HG03175 (cell line): ENCODE measurements around the gene SLC25A21.
"Not testable (repeated sequence)": the region's sequence is repeated elsewhere in the genome, so short reads cannot be mapped to it uniquely, and the experiment has no call there.

Experiments
- ATAC-seq: cut with Tn5 transposase; IDR thresholded peaks from one replicate; pipeline ENCODE4 v1.9.1; 2021; ENCODE audit warnings: mild to moderate bottlenecking, moderate library complexity; ENCODE audit not compliant: unreplicated experiment

The SLC25A21 gene

GRCh38 chr14:37172024-37172869 lies at the start of gene SLC25A21:
TSS of gene SLC25A21 (minus strand) at chr14:37172606.
- no peak for ATAC-seq

- no peak for ATAC-seq
Measured at GRCh38 chr14:37221073-37221472, 48.7 kb upstream of the SLC25A21 start.

- no peak for ATAC-seq
Measured at GRCh38 chr14:37215345-37215744, 42.9 kb upstream of the SLC25A21 start.

- no peak for ATAC-seq
Measured at GRCh38 chr14:37213016-37213415, 40.6 kb upstream of the SLC25A21 start.

- ATAC-seq = no peak
Measured at GRCh38 chr14:37210448-37210847, 38.0 kb upstream of the SLC25A21 start.

GRCh38 chr14:37209617-37210016 lies 37.2 kb upstream of the SLC25A21 start:
- ATAC-seq = not testable (repeated sequence)

- not testable (repeated sequence) for ATAC-seq
Measured at GRCh38 chr14:37205623-37206605, 33.5 kb upstream of the SLC25A21 start.

GRCh38 chr14:37203423-37203822 lies 31.0 kb upstream of the SLC25A21 start:
- no peak for ATAC-seq

GRCh38 chr14:37202812-37203211 lies 30.4 kb upstream of the SLC25A21 start:
- no peak for ATAC-seq

- ATAC-seq = no peak
Measured at GRCh38 chr14:37202265-37202664, 29.9 kb upstream of the SLC25A21 start.

- no peak for ATAC-seq
Measured at GRCh38 chr14:37201724-37202123, 29.3 kb upstream of the SLC25A21 start.

- ATAC-seq = no peak
Measured at GRCh38 chr14:37198907-37199306, 26.5 kb upstream of the SLC25A21 start.

GRCh38 chr14:37198273-37198598 lies 25.8 kb upstream of the SLC25A21 start:
- no peak for ATAC-seq

- ATAC-seq = no peak
Measured at GRCh38 chr14:37197421-37198272, 25.2 kb upstream of the SLC25A21 start, which contains the start of gene MIPOL1. TSS of gene MIPOL1 (plus strand) at chr14:37197937. CDS start at chr14:37247889, 49,952 bp downstream.

- no peak for ATAC-seq
Measured at GRCh38 chr14:37196604-37197420, 24.4 kb upstream of the SLC25A21 start.

- no peak for ATAC-seq
Measured at GRCh38 chr14:37195327-37195726, 22.9 kb upstream of the SLC25A21 start.

GRCh38 chr14:37194698-37195097 lies 22.3 kb upstream of the SLC25A21 start:
- no peak for ATAC-seq

GRCh38 chr14:37189733-37190132 lies 17.3 kb upstream of the SLC25A21 start:
- ATAC-seq = not testable (repeated sequence)

GRCh38 chr14:37187840-37188577 lies 15.6 kb upstream of the SLC25A21 start:
- ATAC-seq = not testable (repeated sequence)
